GM12801 (cell line): ENCODE data around the gene ADARB2.

Source experiments
- CTCF ChIP-seq: IDR thresholded peaks from one replicate; pipeline ENCODE4 v1.5.1; 2011; ENCODE audit warnings: control low read depth; ENCODE audit not compliant: insufficient read length; ENCODE audit errors: extremely low read depth

ADARB2 gene

GRCh38 chr10:1390200-1390599 lies 347.1 kb downstream of the ADARB2 start:
- TF ChIP-seq CTCF: no peak

GRCh38 chr10:1384026-1384425 lies 353.3 kb downstream of the ADARB2 start:
- no peak for TF ChIP-seq CTCF

DNA sequence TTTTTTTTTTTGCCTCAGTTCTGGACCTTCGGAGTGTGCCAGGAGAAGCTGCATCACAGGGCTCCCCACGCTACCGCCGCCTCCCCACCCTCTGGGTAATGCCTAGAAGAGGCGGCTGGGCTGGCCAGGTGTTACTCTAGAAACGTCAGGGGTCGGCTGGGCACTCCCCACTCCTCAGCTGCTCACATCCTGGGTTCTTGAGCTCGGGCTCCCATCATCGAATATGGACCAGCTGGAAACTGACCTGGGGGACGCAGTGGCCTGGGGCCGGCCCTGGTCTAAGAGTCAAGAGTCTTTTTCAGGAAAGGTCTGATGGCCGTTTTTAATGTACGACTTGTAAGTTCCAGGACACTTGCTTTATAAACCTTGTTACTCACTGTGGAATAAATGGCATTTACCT lies 354.6 kb downstream of the ADARB2 start:
- no peak for TF ChIP-seq CTCF

- no peak for TF ChIP-seq CTCF
Measured at GRCh38 chr10:1381339-1381738, 356.0 kb downstream of the ADARB2 start.

DNA sequence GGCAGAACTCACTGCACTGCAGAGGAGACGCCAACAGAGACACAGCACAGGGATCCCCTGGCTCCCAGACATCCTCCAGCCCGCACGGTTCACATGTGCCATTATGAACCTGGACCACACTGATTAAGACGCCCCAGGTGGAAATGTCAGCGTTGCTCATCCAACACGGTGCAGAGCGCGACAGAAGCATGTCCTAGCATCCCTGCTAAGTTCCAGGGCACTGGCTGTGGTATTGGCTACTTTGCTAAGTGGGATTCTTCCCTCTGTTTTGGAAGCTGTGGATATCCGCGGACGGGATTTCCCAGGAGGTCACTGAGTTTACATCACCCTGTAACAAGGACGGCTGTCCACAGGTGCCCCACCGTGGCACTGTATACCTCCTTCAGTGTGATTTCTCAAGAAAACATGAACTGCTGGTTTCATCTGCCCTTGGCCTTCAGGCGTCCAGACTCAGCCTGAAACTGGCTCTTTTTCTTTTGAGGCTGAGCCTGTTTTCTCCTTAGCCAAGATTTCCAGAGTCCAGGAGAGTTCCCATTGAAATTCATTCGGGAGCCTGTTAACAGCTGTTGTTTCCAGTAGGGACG lies 357.1 kb downstream of the ADARB2 start:
- no peak for TF ChIP-seq CTCF

GRCh38 chr10:1379601-1380000 lies 357.7 kb downstream of the ADARB2 start:
- no peak for TF ChIP-seq CTCF

DNA sequence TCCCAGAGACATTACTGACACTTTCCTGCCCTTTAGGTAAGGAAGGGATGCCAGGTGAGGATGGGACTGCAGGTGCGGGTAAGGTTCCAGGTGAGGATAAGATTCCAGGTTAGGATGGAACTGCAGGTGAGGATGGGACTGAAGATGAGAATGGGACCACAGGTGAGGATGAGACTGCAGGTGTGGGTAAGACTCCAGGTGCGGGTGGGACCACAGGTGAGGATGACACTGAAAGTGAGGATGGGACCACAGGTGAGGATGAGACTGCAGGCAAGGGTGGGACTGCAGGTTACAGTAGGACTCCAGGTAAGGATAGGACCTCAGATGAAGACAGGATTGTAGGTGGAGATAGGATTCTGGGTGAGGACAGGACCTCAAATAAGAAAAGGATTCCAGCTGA lies 358.9 kb downstream of the ADARB2 start:
- TF ChIP-seq CTCF: no peak
